ENCODE measurements around the gene MYOD1. TPM values are rescaled to one million over a fixed set of nuclear protein-coding genes. Genes with fewer than 3 reads are reported as not detected.

MYOD1 gene
- total and polyA plus RNA-seq, 2 of the 4 experiments (the other 2 are of a cell fraction): not detected

DNA sequence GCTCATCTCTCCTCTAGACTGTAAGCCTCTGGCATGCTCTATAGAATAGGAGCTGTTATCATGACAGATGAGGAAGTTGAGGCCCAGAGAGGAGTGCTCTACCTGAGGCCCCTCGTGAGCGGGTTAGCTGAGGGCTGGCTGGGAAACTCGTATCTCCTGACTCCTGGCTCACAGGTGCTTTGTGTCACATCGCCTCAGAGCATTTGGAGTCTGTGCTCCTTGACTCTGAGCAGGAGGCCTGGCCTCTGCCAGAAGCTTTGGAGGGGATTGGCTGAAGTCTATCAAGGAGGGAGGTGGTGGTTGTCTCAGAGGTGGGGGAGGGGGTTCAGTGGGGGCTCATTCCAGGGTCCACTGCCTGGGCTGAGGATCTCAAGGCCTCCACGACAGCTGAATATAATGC, 22.6 kb downstream of the MYOD1 start:
- TF ChIP-seq MXI1 (IDR thresholded peaks at IDR 0.05; ENCODE audit: borderline replicate concordance, low read depth, low read length): no peak
- TF ChIP-seq NFE2L2 (IDR thresholded peaks at IDR 0.05; ENCODE audit: low read depth, low read length): no peak
- TF ChIP-seq CEBPB (IDR thresholded peaks at IDR 0.05; ENCODE audit: low read depth, low read length): no peak
- no peak for TF ChIP-seq MAZ (IDR thresholded peaks at IDR 0.05; ENCODE audit: borderline replicate concordance, low read depth, low read length)
- TF ChIP-seq BHLHE40 (IDR thresholded peaks at IDR 0.05; ENCODE audit: low read depth, low read length): no peak
- no peak for TF ChIP-seq RAD21 (IDR thresholded peaks at IDR 0.05; ENCODE audit: low read length)
- H2BK20ac ChIP-seq (ENCODE audit: low read depth, low read length): no peak overlapping the region
- no peaks in the 10 kb centered on the region for H3K4me1 ChIP-seq (ENCODE audit: control insufficient read depth, insufficient read depth, low read length)
- H3K27me3 ChIP-seq (ENCODE audit: control insufficient read depth, insufficient read depth, low read length): peaks cover 44% of the 10 kb centered on the region
- no peak overlapping the region for H3K56ac ChIP-seq (ENCODE audit: extremely low read depth, insufficient read depth, low read length)
- DNase-seq (no peak), ATAC-seq (ENCODE audit: low read depth) (no peak)
- no peaks in the 10 kb centered on the region; the same call in 1 of the 2 replicates for H4K20me1 ChIP-seq (ENCODE audit: insufficient read depth, low read length)
- no peak overlapping the region for H3K23ac ChIP-seq (ENCODE audit: low read depth, low read length)
- H3K4ac ChIP-seq (ENCODE audit: low read depth, low read length): no peak overlapping the region
- POLR2A ChIA-PET (ENCODE audit: unreplicated experiment): no interaction called here
- no peak overlapping the region for H2AK5ac ChIP-seq (ENCODE audit: low read depth, low read length)
- no peak overlapping the region for H2BK15ac ChIP-seq (ENCODE audit: low read depth, low read length)
- no peak overlapping the region for H2BK120ac ChIP-seq (ENCODE audit: low read depth, low read length)
- WGBS, 2 experiments (ENCODE audit: extremely low coverage in 2 of 2, insufficient read length in 1 of 2): no CpG with 5 or more reads among the region's 5 CpGs
- intact Hi-C loops (cut with micrococcal nuclease) (no loop called here), in situ Hi-C loops (cut with MboI; ENCODE audit: low sequenced_read_pairs) (no loop called here), dilution Hi-C loops (cut with HindIII; ENCODE audit: low sequenced_read_pairs, unreplicated experiment) (loop anchor here (25.0 kb wide), 1 partner anchor 245 kb away; no protein-coding TSS in a partner anchor)
- no peak overlapping the region for H3K4me3 ChIP-seq (ENCODE audit: insufficient read depth, low read depth, low read length)
- no peak overlapping the region for H2AK9ac ChIP-seq (replicated peaks; ENCODE audit: low read depth, low read length, poor library complexity)
- no peak overlapping the region for H4K8ac ChIP-seq (ENCODE audit: low read depth in 2 of 2, low read length in 2 of 2)
- no peak overlapping the region for H4K5ac ChIP-seq (ENCODE audit: low read depth, low read length)
- H3K36me3 ChIP-seq (ENCODE audit: control insufficient read depth, insufficient read depth, low read length): no peaks in the 10 kb centered on the region
- no peak overlapping the region for H2BK5ac ChIP-seq (ENCODE audit: low read depth, low read length, poor library complexity, severe bottlenecking)
- no peak overlapping the region for H3K4me2 ChIP-seq (ENCODE audit: low read depth, low read length)
- CTCF ChIA-PET: no interaction called here
- no peak overlapping the region for H2AFZ ChIP-seq (replicated peaks; ENCODE audit: low read length, poor library complexity)
- H3K79me1 ChIP-seq (ENCODE audit: low read depth in 1 of 2, low read length in 2 of 2): no peaks in the 10 kb centered on the region
- no peak overlapping the region for H3K14ac ChIP-seq (replicated peaks; ENCODE audit: low read depth, low read length)
- no peak overlapping the region for H3K18ac ChIP-seq (ENCODE audit: low read depth, low read length)
- H4K91ac ChIP-seq (ENCODE audit: insufficient read depth, low read depth, low read length): no peak overlapping the region
- H3K9me1 ChIP-seq (ENCODE audit: insufficient read depth, low read length): no peaks in the 10 kb centered on the region
- no peak overlapping the region for H3K9ac ChIP-seq (ENCODE audit: low read depth, low read length)
- H3K9me3 ChIP-seq (ENCODE audit: control insufficient read depth, insufficient read depth, low read length): no peaks in the 10 kb centered on the region
- no TSS peak for BruUV-seq (replicated peaks)
- H3K27ac ChIP-seq (ENCODE audit: insufficient read depth, low read length): no peak overlapping the region
